Ishikawa (cell line): ENCODE data around the gene CAMTA2.

Source experiments
- CEBPB ChIP-seq: IDR thresholded peaks from 2 replicates; pipeline ENCODE4 v1.6.1; 2012
- CREB1 ChIP-seq: IDR thresholded peaks from 2 replicates; pipeline ENCODE4 v1.6.1; 2012; ENCODE audit warnings: low read depth
- EGR1 ChIP-seq: IDR thresholded peaks from 2 replicates; pipeline ENCODE4 v1.6.1; 2012
- EP300 ChIP-seq: IDR thresholded peaks from 2 replicates; pipeline ENCODE4 v1.6.1; 2012; ENCODE audit warnings: borderline replicate concordance
- FOXM1 ChIP-seq: IDR thresholded peaks from 2 replicates; pipeline ENCODE4 v1.6.1; 2012; ENCODE audit warnings: low read depth, borderline replicate concordance
- NFIC ChIP-seq: IDR thresholded peaks from 2 replicates; pipeline ENCODE4 v1.6.1; 2012
- RAD21 ChIP-seq: IDR thresholded peaks from 2 replicates; pipeline ENCODE4 v1.6.1; 2012; ENCODE audit warnings: low read depth
- TAF1 ChIP-seq: IDR thresholded peaks from 2 replicates; pipeline ENCODE4 v1.6.1; 2012; ENCODE audit warnings: low read depth, mild to moderate bottlenecking
- TCF12 ChIP-seq: IDR thresholded peaks from 2 replicates; pipeline ENCODE4 v1.6.1; 2012; ENCODE audit warnings: low read depth
- TEAD4 ChIP-seq: IDR thresholded peaks from 2 replicates; pipeline ENCODE4 v1.6.1; 2012
- YY1 ChIP-seq: IDR thresholded peaks from 2 replicates; pipeline ENCODE4 v1.6.1; 2012; ENCODE audit warnings: low read depth
- ZBTB7A ChIP-seq: IDR thresholded peaks from 2 replicates; pipeline ENCODE4 v1.6.1; 2012; ENCODE audit warnings: low read depth
- TF ChIP-seq, protein P1 (sequence below): IDR thresholded peaks from 2 replicates; pipeline ENCODE4 v1.6.1; 2012
- TF ChIP-seq, protein P2 (sequence below): IDR thresholded peaks from 2 replicates; pipeline ENCODE4 v1.6.1; 2012
- TF ChIP-seq, protein P3 (sequence below): IDR thresholded peaks from 2 replicates; pipeline ENCODE4 v1.6.1; 2012; ENCODE audit warnings: low read depth, mild to moderate bottlenecking

The CAMTA2 gene

DNA sequence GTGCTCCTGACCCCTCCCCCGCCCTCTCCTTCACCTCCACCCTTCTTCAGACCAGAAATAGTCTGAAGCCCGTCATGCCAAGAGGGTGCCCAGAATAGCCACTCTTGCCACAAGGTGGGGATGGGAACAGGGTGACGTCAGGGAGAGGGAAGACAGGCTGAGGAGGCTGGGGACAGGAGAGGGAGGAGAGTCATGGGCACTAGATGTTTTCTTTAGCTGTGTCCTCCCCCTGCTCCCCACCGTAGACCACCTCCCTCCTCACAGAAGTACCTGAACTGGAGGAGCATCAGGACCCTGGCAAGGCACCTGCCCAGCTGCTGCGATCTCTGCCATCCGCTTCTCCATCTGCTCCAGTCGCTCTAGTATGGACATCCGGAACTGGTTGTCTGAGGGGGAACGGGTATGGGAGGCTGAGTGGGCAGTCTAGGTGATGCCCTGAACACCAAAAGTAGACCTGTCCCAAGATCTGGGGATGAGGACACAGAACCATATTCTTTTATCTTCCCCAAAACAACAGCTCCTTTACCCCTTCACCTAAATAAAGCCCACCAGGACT, 13.3 kb downstream of the CAMTA2 start:
- no peak for TF ChIP-seq NFIC
- TF ChIP-seq EP300, result no peak
- TF ChIP-seq CREB1, result no peak
- no peak for TF ChIP-seq YY1
- TF ChIP-seq TCF12, result no peak
- TF ChIP-seq CEBPB, result no peak
- TF ChIP-seq EGR1, result no peak

DNA sequence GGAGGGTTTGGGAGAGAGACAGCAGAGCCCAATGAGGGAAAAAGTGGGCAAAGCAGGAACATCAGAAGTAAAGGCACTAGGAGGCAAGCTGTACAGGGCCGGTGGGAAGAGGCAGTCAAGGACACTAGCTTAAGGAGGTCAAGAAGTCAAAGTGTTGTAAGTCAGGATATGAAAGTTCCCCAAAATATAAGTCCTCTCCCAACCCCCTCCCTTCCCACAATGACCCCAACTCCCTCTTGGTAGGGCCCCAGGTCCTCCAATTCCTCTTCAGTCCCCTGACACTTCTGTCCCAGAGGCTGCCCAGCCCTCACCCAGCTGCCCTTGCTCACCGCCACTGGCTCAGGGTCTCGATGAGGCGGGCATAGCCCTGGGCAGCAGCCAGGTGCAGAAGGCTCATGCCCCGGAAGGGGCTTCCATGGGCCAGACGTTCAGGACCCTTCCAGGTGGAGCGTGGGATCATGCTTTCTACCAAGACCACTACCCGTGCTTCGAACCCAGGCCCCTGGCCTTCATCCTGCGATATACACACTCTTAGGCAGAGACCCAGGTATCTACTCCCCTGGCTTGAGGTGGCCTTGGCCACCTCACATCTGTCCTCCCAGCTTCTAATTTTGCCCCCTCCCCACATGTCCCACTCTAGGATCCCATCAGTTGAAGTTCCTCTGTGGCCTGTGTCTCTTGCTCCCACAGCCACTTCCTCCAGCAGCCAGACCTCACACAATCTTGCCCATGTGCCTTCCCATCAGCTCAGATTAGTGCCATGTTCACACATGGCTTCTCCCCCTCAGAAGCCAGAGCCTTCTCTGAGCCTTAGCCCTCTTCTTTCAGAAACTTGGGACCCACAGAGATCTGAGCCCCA, 14.0 kb downstream of the CAMTA2 start:
- TF ChIP-seq CREB1, result no peak
- TF ChIP-seq, protein P1, sequence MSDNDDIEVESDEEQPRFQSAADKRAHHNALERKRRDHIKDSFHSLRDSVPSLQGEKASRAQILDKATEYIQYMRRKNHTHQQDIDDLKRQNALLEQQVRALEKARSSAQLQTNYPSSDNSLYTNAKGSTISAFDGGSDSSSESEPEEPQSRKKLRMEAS, result no peak
- TF ChIP-seq, protein P2, sequence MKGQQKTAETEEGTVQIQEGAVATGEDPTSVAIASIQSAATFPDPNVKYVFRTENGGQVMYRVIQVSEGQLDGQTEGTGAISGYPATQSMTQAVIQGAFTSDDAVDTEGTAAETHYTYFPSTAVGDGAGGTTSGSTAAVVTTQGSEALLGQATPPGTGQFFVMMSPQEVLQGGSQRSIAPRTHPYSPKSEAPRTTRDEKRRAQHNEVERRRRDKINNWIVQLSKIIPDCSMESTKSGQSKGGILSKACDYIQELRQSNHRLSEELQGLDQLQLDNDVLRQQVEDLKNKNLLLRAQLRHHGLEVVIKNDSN, result no peak
- TF ChIP-seq, protein P3, sequence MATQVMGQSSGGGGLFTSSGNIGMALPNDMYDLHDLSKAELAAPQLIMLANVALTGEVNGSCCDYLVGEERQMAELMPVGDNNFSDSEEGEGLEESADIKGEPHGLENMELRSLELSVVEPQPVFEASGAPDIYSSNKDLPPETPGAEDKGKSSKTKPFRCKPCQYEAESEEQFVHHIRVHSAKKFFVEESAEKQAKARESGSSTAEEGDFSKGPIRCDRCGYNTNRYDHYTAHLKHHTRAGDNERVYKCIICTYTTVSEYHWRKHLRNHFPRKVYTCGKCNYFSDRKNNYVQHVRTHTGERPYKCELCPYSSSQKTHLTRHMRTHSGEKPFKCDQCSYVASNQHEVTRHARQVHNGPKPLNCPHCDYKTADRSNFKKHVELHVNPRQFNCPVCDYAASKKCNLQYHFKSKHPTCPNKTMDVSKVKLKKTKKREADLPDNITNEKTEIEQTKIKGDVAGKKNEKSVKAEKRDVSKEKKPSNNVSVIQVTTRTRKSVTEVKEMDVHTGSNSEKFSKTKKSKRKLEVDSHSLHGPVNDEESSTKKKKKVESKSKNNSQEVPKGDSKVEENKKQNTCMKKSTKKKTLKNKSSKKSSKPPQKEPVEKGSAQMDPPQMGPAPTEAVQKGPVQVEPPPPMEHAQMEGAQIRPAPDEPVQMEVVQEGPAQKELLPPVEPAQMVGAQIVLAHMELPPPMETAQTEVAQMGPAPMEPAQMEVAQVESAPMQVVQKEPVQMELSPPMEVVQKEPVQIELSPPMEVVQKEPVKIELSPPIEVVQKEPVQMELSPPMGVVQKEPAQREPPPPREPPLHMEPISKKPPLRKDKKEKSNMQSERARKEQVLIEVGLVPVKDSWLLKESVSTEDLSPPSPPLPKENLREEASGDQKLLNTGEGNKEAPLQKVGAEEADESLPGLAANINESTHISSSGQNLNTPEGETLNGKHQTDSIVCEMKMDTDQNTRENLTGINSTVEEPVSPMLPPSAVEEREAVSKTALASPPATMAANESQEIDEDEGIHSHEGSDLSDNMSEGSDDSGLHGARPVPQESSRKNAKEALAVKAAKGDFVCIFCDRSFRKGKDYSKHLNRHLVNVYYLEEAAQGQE, result no peak

DNA sequence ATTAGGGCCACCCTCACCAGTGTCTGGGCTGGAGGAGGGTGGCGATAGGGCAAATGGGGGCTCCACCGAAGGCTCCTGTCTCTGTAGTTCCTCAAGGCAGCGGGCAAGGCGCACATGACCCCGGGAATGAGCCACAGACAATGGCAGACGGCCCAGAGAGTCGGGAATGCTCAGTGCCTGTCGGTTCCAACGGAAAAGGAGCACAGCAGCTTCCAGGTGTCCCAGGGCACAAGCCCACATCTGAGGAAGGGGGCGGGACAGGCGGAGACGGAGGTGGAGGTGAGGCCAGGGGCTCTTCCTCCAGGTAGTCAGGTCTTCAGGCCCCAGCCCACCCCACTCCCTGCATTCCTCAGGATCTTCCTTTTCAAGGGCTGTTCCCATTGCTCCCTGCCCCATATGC, 14.7 kb downstream of the CAMTA2 start:
- TF ChIP-seq NFIC (no peak), CEBPB (no peak), EP300 (no peak), TEAD4 (no peak), TCF12 (no peak), CREB1 (no peak), EGR1 (no peak), YY1 (no peak), FOXM1 (no peak), TAF1 (no peak)
- TF ChIP-seq, protein P3, result no peak
- TF ChIP-seq, protein P1, result no peak

DNA sequence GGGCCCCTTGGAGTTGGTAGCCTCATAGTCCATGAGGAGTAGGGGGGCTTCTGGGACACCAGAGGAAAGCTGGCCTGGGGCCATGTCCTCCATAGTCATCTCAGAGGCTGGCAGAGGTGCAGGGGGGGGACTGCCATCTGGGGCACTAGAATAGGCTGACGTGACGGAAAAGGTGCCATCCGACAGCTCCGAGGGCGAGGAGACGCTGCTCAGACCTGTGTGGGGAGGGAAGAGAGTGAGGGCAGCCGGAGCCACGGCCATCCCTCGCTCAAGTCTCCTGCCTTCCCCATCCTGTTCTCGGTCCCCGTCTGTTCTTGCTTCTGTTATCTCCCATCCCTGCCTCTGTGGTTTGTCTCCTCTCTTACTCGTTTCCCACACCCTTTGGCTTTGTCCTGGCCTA, 15.2 kb downstream of the CAMTA2 start:
- TF ChIP-seq RAD21 (no peak), CEBPB (no peak), YY1 (no peak)

DNA sequence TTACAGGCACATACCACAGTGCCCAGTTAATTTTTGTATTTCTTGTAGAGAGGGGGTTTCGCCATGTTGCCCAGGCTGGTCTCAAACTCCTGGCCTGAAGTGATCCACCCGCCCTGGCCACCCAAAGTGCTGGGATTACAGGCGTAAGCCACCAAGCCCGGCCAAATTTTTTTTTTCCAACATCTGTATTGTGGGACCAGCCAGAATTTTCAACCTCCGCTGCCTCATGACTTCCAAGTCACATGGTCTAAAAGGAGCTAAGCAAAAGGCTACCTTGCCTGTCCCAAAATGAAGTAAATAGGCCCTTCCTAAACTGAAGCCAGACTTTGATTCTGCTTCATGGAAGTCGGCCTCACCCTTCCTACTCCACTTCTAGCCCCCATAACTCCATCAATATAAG, 15.6 kb downstream of the CAMTA2 start:
- TF ChIP-seq, protein P2, result no peak
- TF ChIP-seq RAD21, result no peak
- TF ChIP-seq CREB1, result no peak
- TF ChIP-seq EP300, result no peak
- no peak for TF ChIP-seq TAF1
- no peak for TF ChIP-seq FOXM1
- no peak for TF ChIP-seq YY1
- no peak for TF ChIP-seq TEAD4
- TF ChIP-seq, protein P3, result no peak
- no peak for TF ChIP-seq EGR1
- TF ChIP-seq NFIC, result no peak
- TF ChIP-seq CEBPB, result no peak
- no peak for TF ChIP-seq ZBTB7A
- no peak for TF ChIP-seq TCF12
- TF ChIP-seq, protein P1, result no peak
